Endothelial cell (in vitro differentiated cells): ENCODE data around the gene MYRF. TPM values are rescaled to one million over a fixed set of nuclear protein-coding genes. Genes with fewer than 3 reads are reported as not detected.

Source experiments
- DNase-seq: peaks from one replicate; pipeline ENCODE4 v3.0.0; 2021; ENCODE audit warnings: low spot score
- H3K27ac Mint-ChIP-seq: one replicate; pipeline ENCODE4 v1.8.0; 2021; ENCODE audit warnings: mixed read lengths, inconsistent platforms; ENCODE audit not compliant: unreplicated experiment
- H3K27me3 Mint-ChIP-seq: one replicate; pipeline ENCODE4 v1.8.0; 2021; ENCODE audit warnings: mild to moderate bottlenecking, moderate library complexity, mixed read lengths, inconsistent platforms; ENCODE audit not compliant: unreplicated experiment
- H3K36me3 Mint-ChIP-seq: one replicate; pipeline ENCODE4 v1.8.0; 2021; ENCODE audit warnings: mild to moderate bottlenecking, low read depth, mixed read lengths, inconsistent platforms; ENCODE audit not compliant: unreplicated experiment
- H3K4me1 Mint-ChIP-seq: one replicate; pipeline ENCODE4 v1.8.0; 2021; ENCODE audit warnings: mild to moderate bottlenecking, mixed read lengths, inconsistent platforms; ENCODE audit not compliant: unreplicated experiment
- H3K4me3 Mint-ChIP-seq: one replicate; pipeline ENCODE4 v1.8.0; 2021; ENCODE audit warnings: mild to moderate bottlenecking, mixed read lengths, inconsistent platforms; ENCODE audit not compliant: unreplicated experiment
- H3K9me3 Mint-ChIP-seq: one replicate; pipeline ENCODE4 v1.8.0; 2021; ENCODE audit warnings: mixed read lengths, inconsistent platforms; ENCODE audit not compliant: unreplicated experiment
- CTCF ChIP-seq: fragments of 200-600 bp; sonication (generic); IDR thresholded peaks from one replicate; pipeline ENCODE4 v1.5.0; 2021; ENCODE audit warnings: antibody characterized with exemption; ENCODE audit not compliant: unreplicated experiment
- total RNA-seq: library from RNA; stranded (reverse); fragmentation: NEBNext Ultra II Directional; extraction: Animal tissue kit (Norgen Biotek cat#: 25700); gene quantifications from one replicate; pipeline ENCODE4 v1.2.1, GENCODE V29; 2021; ENCODE audit not compliant: unreplicated experiment

Gene MYRF
- total RNA-seq, 1 donor from 2014 or later = 1.5 TPM

- DNase-seq = no peak
Measured at GRCh38 chr11:61714316-61714715, 38.1 kb upstream of the MYRF start.

DNA sequence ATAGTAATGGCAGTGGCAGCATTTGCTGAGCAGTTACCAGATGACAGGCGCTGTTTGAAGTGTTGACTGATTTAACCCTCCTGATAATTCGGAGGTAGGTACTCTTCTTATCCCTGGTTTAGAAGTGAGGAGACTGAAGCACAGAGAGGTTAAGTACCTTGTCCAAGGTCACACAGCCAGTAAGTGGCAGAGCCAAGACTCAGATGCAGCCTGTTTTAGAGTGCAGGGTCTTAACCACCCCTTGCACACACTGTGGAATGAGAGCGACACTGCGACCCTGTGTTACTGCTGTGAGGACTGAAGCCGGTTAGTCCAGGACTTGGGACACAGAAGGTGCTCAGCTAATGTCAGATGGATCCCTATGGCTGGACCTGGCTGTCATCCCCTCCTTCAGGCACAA, 37.5 kb upstream of the MYRF start:
- H3K9me3 Mint-ChIP-seq = no peaks in the 10 kb centered on the region
- H3K27me3 Mint-ChIP-seq = peaks cover 2% of the 10 kb centered on the region
- TF ChIP-seq CTCF = no peak
- H3K27ac Mint-ChIP-seq = no peak overlapping the region
- no peaks in the 10 kb centered on the region for H3K36me3 Mint-ChIP-seq
- no peak for DNase-seq
- no peak overlapping the region for H3K4me3 Mint-ChIP-seq
- peaks cover 17% of the 10 kb centered on the region for H3K4me1 Mint-ChIP-seq

More at GRCh38 chr11:61714316-61714715, 38.1 kb upstream of the MYRF start:
- H3K27me3 Mint-ChIP-seq = peaks cover 2% of the 10 kb centered on the region
- H3K27ac Mint-ChIP-seq = no peak overlapping the region
- no peak overlapping the region for H3K4me3 Mint-ChIP-seq
- H3K9me3 Mint-ChIP-seq = no peaks in the 10 kb centered on the region
- no peak for TF ChIP-seq CTCF
- H3K4me1 Mint-ChIP-seq = peaks cover 17% of the 10 kb centered on the region
- H3K36me3 Mint-ChIP-seq = no peaks in the 10 kb centered on the region

- no peak overlapping the region for H3K27ac Mint-ChIP-seq
Measured at GRCh38 chr11:61715867-61716266, 36.6 kb upstream of the MYRF start.

DNA sequence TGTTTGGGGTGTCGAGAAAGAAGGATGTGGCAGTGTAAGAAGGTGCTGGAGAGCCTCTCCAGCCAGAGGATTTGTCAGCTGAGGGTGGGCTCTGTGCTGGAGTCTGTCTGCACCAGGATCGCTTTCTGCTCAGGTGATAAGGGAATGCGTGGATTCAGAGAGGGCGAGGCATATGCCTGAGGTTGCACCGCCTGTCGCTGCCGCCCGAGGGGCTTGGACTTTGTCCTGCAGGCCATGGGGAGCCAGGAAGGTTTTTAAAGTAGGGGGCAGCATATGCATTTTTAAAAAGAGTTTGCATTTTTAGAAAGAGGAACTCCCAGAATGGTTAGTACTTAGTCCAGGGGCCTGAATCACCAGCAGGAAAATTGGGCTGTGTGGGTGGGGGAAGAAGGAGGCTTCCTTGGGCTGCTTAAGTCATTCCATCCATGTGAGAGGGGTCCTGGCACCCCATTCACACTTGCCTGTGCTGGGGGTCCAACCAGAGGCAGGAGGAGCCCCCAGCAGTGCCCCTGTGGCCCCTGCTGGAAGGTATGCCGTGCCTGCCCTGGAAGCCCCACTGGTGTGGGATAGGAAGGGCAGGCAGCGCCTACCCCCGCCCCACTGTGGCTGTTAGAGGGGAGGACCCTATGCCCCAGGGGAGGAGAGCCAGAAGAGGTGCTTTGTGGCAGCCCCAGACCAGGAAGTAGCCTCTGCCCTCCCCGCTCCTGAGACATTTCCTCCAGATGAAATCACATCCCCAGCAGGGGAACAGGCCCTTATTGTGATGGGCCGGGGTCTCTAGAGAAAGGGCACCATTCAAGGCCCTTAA, 35.8 kb upstream of the MYRF start:
- peaks cover 17% of the 10 kb centered on the region for H3K4me1 Mint-ChIP-seq
- H3K27me3 Mint-ChIP-seq = peaks cover 5% of the 10 kb centered on the region
- H3K9me3 Mint-ChIP-seq = no peaks in the 10 kb centered on the region
- no peaks in the 10 kb centered on the region for H3K36me3 Mint-ChIP-seq
- no peak for TF ChIP-seq CTCF
- H3K27ac Mint-ChIP-seq = no peak overlapping the region
- peak overlapping the region; percentile 8 for H3K4me3 Mint-ChIP-seq
- no peak for DNase-seq

More at GRCh38 chr11:61715867-61716266, 36.6 kb upstream of the MYRF start:
- Mint-ChIP-seq H3K4me1 (peaks cover 17% of the 10 kb centered on the region), H3K4me3 (peak overlapping the region; percentile 8), H3K27me3 (peaks cover 5% of the 10 kb centered on the region), H3K9me3 (no peaks in the 10 kb centered on the region), H3K36me3 (no peaks in the 10 kb centered on the region)
- no peak for DNase-seq
- TF ChIP-seq CTCF = no peak

DNA sequence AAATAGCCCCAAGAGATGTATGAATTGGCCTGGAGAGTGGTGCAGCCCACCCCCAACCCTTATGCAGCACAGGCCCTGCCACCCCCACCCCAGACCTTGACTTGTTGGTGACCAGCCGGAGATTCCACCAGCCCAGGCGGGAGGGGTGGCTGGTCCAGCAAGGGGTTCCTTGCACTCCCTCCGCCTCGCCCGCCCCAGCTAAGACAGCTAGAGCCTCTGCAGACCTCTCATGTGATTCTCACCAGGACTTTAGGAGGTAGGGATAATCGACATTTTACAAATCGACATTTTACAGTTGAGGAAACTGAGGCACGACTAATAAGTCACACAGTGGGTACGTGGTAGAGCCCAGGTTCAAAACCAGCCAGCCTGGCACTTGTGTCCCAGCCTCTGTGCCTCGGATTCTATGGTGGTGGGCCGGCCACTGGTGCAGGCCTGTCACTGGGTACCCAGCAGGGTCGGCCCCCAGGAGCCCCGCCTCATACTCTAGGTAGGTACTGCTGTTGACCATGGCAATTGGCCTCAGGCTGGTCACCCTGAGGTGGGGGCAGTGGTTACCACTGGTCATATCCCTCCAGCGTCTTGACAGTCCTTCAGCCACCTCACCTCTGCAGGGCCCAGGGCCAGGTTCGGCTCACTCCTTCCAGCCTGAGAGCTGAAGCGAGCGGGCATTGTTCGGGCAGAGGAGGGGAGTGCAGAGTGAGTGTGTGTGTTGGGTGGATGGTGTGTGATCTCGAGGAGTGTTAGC, 35.0 kb upstream of the MYRF start:
- no peaks in the 10 kb centered on the region for H3K36me3 Mint-ChIP-seq
- TF ChIP-seq CTCF = no peak
- H3K27me3 Mint-ChIP-seq = peaks cover 5% of the 10 kb centered on the region
- no peak overlapping the region for H3K27ac Mint-ChIP-seq
- peaks cover 17% of the 10 kb centered on the region for H3K4me1 Mint-ChIP-seq
- H3K9me3 Mint-ChIP-seq = no peaks in the 10 kb centered on the region
- peak overlapping the region; percentile 37 for H3K4me3 Mint-ChIP-seq
- DNase-seq = no peak
